EH (cell line): ENCODE data around the gene PADI1.
"Not testable (repeated sequence)": the region's sequence is repeated elsewhere in the genome, so short reads cannot be mapped to it uniquely, and the experiment has no call there.

Source experiments
- DNase-seq: peaks from one replicate; pipeline ENCODE4 v3.0.0-alpha.2; 2015; ENCODE audit warnings: low read depth

The PADI1 gene

GRCh38 chr1:17215545-17215890 is 10.6 kb downstream of the PADI1 start:
- peak; percentile 65 for DNase-seq

- DNase-seq = no peak
Measured at GRCh38 chr1:17216078-17216477, 11.2 kb downstream of the PADI1 start.

DNA sequence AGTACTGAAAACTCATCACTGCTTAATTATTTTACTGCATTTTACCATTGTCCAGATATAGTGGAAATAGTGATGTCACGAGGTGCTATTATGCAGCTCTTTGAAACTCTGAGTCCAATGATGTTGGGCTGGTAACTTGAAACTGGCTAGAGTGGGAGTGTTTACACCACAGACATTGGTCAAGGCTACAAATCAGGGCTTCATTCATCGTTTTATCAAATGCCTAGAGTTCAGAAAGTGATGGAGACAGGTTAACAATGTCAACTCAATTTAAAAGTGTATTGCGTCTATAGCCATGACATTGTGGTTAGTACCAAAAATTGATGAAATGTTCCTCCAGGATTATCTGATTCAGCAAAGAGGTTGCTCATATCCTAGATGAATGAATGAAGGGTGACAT is 12.7 kb downstream of the PADI1 start:
- DNase-seq = no peak

GRCh38 chr1:17218939-17219338 is 14.0 kb downstream of the PADI1 start:
- DNase-seq = no peak

GRCh38 chr1:17220287-17220686 is 15.4 kb downstream of the PADI1 start:
- no peak for DNase-seq

DNA sequence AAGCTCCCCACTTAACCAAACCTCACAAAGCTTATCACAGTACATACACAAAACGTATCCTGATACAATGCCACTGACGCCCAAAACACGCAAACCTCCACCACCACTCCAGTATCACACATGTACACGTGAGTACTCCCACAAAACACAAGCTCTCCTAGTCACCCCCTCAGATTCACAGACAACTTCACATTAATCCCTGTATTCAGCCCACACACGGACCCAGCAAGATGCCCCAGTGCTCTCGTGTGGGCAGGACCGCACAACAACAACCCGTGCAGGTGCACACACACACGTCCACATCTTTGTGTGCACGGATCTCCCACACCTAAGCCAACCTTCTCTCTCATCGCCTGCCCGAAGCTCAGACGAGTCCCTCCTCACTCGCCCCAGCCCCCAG is 17.6 kb downstream of the PADI1 start:
- DNase-seq = no peak

GRCh38 chr1:17224434-17224833 is 19.5 kb downstream of the PADI1 start:
- no peak for DNase-seq

DNA sequence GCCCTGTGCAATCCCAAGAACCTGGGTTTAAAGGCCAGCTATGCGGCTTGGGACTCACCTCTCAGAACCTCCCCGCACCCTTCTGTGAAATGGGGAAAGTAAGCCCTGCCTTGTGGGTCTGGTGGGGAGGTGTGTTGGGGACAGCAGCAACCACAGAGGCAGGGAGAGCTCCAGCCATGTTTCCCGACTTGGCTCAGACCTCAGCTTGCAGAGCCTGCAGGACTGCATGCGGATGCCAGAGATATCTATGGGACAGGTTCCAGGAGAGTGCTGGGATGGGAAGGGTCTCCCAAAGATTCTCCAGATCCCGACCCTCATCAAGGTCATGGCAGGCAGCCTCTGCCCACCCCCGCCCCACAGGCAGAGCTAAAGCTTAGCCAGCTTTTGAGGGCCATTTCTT is 20.2 kb downstream of the PADI1 start:
- no peak for DNase-seq

GRCh38 chr1:17227358-17227915 is 22.5 kb downstream of the PADI1 start:
- DNase-seq = no peak

DNA sequence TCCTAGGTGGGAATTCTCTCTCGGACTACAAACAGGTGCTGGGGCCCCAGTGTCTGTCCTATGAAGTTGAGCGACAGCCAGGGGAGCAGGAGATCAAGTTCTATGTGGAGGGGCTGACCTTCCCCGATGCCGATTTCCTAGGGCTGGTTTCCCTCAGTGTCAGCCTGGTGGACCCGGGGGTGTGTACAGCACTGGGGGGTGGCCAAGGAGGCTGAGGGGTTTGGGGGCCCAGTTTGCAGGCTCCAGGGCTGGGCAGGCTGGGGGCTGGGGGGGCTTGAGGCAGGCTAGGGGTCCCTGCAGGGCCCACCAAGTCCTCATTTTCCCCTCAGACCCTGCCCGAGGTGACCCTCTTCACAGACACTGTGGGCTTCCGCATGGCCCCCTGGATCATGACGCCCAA is 23.7 kb downstream of the PADI1 start:
- DNase-seq = no peak

- DNase-seq = no peak
Measured at GRCh38 chr1:17229379-17229778, 24.5 kb downstream of the PADI1 start.

DNA sequence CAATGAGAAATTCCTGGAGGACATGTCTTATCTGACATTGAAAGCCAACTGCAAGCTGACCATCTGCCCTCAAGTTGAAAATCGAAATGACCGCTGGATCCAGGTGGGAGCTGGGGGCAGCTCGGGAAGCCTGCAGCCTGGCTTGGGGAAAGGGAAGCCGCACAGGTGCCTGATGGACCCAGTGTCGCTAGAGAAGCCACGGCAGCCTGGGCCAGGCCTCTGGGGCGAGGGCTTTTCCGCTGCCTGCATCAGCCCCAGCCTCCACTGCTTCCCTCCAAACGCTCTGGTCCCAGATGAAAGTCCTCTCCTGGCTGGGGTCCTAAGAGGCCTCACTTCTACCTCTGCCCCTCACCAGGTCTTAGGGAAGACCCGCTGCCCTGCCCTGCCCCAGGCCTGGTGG is 25.2 kb downstream of the PADI1 start:
- no peak for DNase-seq

DNA sequence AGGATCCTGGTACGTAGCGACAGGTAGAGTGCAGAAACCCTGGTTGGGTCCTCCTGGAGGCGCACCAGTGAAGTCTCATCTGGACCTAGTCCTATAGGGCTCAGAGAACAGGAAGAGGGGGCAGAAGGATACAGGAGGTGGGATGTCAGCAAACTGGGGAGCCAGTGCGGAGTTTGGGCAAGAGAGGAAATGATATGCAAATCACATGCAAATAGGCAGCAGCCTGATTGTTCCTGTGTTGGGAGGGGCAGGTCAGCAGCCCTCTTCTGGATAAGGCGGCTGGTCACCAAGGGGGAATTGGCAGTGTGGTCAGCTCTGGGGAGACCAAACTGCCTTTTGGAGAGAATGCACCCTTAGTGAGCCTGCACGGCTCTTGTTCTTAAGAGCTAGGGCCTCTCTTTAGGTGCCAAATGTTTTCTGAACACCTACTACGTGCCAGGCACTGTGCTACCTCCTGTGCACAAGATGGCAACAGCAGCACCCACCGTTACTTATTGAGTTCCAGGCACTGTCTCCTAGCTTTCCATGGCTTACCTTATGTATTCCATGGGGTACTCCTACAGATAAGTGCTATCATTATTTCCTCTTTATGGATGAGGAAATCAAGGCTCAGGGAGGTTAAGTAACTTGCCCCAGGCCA is 25.9 kb downstream of the PADI1 start:
- DNase-seq = no peak

GRCh38 chr1:17232759-17233661 is 28.1 kb downstream of the PADI1 start:
- DNase-seq = peak; percentile 96

DNA sequence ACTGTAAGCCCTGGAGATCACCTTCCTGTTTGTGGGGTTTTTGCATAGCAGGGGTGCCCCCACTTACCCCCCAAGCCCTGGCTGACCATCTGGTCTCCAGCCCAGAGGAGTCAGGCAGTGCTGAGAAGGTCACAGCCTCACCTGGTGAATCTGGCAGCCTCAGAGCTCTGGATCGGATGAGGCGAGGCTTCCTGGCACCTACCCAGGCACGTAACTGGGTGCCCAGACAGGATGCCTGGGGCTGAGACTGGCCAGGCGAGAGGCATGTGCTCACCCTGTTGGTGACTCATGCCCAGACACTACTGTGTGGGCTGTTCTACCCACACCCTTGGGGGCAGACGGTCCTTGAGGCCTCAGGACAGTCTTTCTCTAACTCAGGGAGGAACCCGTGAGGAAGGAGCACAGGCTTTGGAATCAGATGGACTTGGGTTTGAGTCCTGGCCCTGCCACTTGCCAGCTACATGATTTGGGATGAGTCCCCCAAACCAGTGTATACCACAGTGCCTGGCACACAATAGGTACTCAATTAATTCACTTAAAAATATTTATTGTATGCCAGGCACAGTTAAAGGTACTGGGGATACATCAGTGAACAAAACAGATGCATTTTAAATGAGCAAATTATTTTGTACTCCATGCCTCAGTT is 28.9 kb downstream of the PADI1 start:
- DNase-seq = peak; percentile 99

GRCh38 chr1:17234405-17234804 is 29.5 kb downstream of the PADI1 start:
- DNase-seq = no peak

DNA sequence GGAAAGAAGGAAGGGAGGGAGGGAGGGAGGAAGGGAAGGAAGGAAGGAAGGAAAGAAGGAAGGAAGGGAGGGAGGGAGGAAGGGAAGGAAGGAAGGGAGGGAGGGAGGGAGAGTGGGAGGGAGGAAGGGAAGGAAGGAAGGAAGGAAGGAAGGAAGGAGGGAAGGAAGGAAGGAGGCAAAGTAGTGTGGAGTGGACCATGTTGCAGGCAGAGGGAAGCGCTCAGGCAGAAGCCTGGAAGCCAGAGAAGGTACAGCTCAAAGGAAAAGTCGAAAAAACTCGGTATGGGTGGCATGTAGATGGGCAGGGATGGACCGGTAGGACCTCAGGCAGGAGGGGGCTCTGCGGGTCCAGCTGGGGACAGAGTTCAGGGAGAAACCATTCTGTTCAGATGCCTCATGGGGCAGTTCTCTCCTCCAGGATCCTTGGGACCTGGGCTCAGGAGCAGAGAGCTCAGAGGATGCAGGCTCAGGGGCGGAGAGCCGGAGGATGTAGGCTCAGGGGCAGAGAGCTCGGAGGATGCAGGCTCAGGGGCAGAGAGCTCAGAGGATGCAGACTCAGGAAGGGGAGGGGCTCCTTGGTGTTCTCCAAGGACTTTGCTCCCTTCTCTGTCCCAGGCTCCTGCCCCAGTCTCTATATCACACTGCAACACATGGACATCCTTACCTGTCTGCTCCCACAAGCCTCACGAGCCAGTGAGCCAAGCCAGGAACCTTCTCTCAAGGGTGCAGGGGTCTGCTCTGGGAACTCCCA is 30.4 kb downstream of the PADI1 start:
- DNase-seq = no peak

- peak; percentile 86 for DNase-seq
Measured at GRCh38 chr1:17236779-17237560, 32.0 kb downstream of the PADI1 start.

- DNase-seq = no peak
Measured at GRCh38 chr1:17237561-17237903, 32.6 kb downstream of the PADI1 start.

DNA sequence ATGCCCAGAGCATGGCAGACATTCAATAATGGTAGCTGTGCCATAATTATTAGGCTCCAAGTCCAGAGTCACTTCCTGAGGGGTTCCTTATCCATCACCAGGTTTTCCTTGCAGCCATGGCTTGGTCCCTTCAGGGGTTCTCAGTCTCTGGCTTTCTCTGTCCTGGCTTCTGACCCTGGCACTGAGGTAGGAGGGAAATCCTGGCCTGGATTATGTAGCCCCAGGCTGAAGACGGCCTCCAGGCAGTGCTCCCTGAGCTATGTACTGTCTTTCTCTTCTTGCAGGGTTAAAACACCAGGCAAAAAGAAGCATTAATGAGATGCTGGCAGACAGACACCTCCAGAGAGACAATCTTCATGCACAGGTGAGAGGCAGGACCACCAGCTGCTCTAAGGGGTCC is 34.5 kb downstream of the PADI1 start:
- DNase-seq = peak; percentile 94

- DNase-seq = not testable (repeated sequence)
Measured at GRCh38 chr1:17241011-17241779, 36.3 kb downstream of the PADI1 start.
